ENCODE results near the gene CCDC192. TPM values are rescaled to one million over a fixed set of nuclear protein-coding genes. Genes with fewer than 3 reads are reported as not detected.
"Not testable (repeated sequence)": the region's sequence is repeated elsewhere in the genome, so short reads cannot be mapped to it uniquely, and the experiment has no call there.

Gene CCDC192
- total RNA-seq, 2 experiments from 2014 or later: not detected

DNA sequence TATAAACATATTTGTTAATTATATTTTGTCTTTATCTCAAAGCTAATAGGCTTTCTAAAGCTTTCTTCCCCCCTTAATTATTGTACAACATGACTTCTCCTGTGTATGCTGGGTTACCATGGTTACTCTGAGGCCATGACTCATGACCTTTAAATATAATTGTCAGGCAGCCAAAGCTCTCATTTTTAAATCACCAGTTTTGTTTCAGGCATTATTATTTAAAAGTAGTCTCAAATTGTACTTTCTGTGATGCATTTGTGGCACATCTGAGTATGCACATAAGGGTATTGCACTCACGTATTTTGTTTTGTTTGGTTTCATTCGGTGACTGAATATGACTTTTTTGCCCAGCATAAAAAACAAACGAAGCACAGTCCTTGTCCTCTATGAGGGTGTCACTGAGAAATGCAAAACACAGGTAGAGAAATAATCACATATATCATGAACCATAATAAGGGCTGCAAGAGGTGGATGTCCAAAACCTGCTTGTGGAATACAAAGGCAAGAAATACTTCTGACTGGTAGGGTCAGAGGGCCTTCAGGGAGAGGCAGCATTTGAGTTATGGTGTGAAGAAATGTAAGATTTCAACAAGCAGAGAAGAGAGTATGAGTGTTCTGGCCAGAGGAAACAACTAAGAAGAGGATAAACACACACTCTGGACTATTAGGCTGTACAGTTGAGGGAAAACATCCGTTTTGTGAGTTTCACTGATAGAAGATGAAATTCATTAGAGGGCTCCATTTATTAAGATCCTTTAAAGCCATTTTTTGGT, 2.1 kb downstream of the CCDC192 start:
- Mint-ChIP-seq H3K27ac (no peak overlapping the region), H3K4me1 (ENCODE audit: low read depth) (no peaks in the 10 kb centered on the region), H3K4me3 (no peak overlapping the region), H3K9me3 (ENCODE audit: insufficient read depth) (no peaks in the 10 kb centered on the region), H3K36me3 (ENCODE audit: low read depth) (no peaks in the 10 kb centered on the region), H3K27me3 (ENCODE audit: low read depth) (no peaks in the 10 kb centered on the region)
- ATAC-seq (no peak), DNase-seq (no peak)
- ChIA-PET CTCF (no interaction called here), POLR2A (no interaction called here)

DNA sequence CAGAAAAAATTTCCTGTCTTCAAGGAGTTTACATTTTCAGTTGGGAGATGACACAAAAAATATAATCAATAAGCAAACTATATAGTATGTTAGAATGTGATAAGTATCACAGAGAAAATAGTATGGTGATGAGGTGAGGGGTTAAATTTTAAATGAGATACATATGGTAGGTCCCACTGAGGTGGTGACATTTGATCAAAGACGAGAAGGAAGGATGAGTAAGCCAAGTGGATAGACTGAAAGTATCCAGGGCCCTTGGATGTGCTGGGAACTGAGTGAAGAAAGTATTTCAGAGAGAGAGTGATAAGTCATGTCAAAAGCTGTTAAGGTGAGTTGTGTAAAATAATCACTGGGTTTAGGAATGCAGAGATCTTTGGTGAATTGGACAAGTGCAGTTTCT, 3.5 kb downstream of the CCDC192 start:
- Mint-ChIP-seq H3K4me3 (no peak overlapping the region), H3K4me1 (ENCODE audit: low read depth) (no peaks in the 10 kb centered on the region), H3K27me3 (ENCODE audit: low read depth) (no peaks in the 10 kb centered on the region), H3K27ac (no peak overlapping the region), H3K9me3 (ENCODE audit: insufficient read depth) (no peaks in the 10 kb centered on the region), H3K36me3 (ENCODE audit: low read depth) (no peaks in the 10 kb centered on the region)
- ATAC-seq: no peak
- CTCF ChIA-PET: interaction anchor here (0.9 kb wide), 1 partner anchor 17 kb away, joined by 3 read pairs; no protein-coding TSS in a partner anchor
- POLR2A ChIA-PET: no interaction called here
- no peak for DNase-seq

DNA sequence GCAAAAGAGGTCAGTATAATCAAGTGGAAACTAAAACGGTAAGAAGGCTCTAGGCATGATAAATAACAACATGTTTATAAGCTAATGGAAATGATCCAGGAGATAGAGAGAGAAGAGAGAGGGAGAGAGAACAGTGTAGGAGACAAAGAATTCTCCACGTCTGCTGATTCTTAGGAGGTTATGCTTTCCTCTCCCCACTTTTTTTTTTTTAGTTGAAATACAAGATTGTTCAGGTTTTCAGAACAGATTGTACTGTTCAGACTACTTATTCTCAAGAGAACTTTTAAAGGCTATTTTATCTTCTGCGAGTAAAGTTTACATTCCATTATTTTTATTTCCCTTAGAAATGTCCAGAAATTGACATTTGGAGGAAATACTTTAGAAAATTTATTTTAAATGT, 4.0 kb downstream of the CCDC192 start:
- ATAC-seq (no peak), DNase-seq (no peak)
- Mint-ChIP-seq H3K27me3 (ENCODE audit: low read depth) (no peaks in the 10 kb centered on the region), H3K36me3 (ENCODE audit: low read depth) (no peaks in the 10 kb centered on the region), H3K4me3 (no peak overlapping the region), H3K4me1 (ENCODE audit: low read depth) (no peaks in the 10 kb centered on the region), H3K27ac (no peak overlapping the region), H3K9me3 (ENCODE audit: insufficient read depth) (no peaks in the 10 kb centered on the region)
- ChIA-PET CTCF (interaction anchor here (0.9 kb wide), 1 partner anchor 17 kb away, joined by 3 read pairs; no protein-coding TSS in a partner anchor), POLR2A (no interaction called here)

DNA sequence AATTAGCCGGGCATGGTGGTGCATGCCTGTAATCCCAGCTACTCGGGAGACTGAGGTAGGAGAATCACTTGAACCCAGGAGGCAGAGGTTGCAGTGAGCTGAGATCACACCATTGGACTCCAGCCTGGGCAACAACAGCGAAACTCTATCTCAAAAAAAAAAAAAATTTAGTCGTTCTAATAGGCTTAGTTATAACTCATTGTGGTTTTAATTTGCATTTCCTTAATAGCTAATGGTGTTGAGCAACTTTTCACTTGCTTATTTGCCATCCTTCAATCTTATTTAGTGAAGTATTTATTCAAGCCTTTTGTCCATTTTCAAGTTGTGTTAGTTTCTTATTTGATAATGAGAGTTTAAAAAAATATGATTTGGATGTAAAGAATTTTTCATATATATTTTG, 9.9 kb downstream of the CCDC192 start:
- H3K9me3 Mint-ChIP-seq (ENCODE audit: insufficient read depth); H3K4me1 Mint-ChIP-seq (ENCODE audit: low read depth); CTCF ChIA-PET; H3K27ac Mint-ChIP-seq; H3K36me3 Mint-ChIP-seq (ENCODE audit: low read depth); H3K4me3 Mint-ChIP-seq; POLR2A ChIA-PET; H3K27me3 Mint-ChIP-seq (ENCODE audit: low read depth); ATAC-seq; DNase-seq: not testable (repeated sequence)

DNA sequence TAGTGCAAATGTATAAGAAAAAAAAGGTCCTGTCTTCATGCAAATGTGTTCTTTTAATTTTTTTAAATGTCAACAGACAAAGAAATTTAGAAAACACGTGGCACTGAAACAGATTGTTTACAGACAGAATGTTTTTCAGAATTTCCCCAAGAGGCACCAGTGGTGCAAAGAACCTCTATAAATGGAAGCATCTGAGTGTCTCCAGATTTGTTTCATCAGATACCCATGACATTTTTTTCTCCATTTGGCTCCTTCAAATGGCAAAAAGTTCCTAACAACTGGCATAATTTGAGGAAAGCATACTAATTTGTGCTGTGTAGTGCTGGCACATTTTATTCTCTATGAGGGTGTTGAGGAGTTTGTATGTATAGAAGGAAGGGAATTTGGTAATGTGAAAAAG, 15.0 kb downstream of the CCDC192 start:
- Mint-ChIP-seq H3K4me1 (ENCODE audit: low read depth) (no peaks in the 10 kb centered on the region), H3K9me3 (ENCODE audit: insufficient read depth) (no peaks in the 10 kb centered on the region), H3K36me3 (ENCODE audit: low read depth) (no peaks in the 10 kb centered on the region), H3K27ac (no peak overlapping the region), H3K4me3 (no peak overlapping the region), H3K27me3 (ENCODE audit: low read depth) (no peaks in the 10 kb centered on the region)
- ATAC-seq (no peak), DNase-seq (no peak)
- POLR2A ChIA-PET: no interaction called here
- CTCF ChIA-PET: no interaction called here

DNA sequence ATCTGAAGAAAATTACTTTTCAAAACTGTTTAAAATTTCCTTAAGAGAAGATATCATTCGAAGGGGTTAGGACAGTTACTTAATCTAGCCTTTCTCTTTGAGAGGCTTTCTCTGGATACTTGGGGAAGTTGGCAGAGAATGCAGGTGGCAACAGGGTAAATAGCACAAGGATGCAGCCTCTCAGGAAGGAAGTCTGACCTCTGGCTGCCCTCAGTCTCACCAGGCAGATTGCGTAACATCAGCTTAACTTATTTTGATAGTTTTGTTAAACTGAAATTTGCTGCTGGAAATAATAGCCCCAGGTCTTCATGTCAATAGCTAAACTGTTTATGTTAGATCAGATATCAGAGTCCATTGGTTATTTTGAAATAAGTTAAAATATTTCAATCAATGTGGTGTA, 20.4 kb downstream of the CCDC192 start:
- Mint-ChIP-seq H3K4me1 (ENCODE audit: low read depth) (no peaks in the 10 kb centered on the region), H3K27ac (no peak overlapping the region), H3K36me3 (ENCODE audit: low read depth) (no peaks in the 10 kb centered on the region), H3K27me3 (ENCODE audit: low read depth) (no peaks in the 10 kb centered on the region), H3K9me3 (ENCODE audit: insufficient read depth) (no peaks in the 10 kb centered on the region), H3K4me3 (no peak overlapping the region)
- POLR2A ChIA-PET: no interaction called here
- no peak for DNase-seq
- ATAC-seq: no peak
- CTCF ChIA-PET: interaction anchor here (1.2 kb wide), 1 partner anchor 16 kb away, joined by 3 read pairs; no protein-coding TSS in a partner anchor

DNA sequence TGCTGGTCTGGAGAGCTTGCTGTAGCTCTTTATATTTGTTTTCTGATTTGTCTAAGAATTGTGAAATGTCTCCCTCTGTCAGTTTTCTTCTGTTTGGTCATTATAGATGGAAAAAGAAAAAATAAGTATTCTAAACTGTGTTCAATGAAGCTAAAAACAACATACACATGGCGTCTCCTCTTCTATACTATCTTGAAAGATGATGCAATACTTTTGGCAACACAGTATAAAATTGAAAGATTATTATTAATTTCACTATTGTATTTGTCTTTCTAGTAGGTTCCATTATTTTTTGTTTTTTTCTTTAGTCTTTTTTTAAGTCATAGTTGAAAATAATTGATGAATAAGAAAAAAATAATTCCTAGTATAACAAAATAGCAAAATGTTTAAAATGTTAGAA, 22.5 kb downstream of the CCDC192 start:
- no peaks in the 10 kb centered on the region for H3K27me3 Mint-ChIP-seq (ENCODE audit: low read depth)
- no peaks in the 10 kb centered on the region for H3K9me3 Mint-ChIP-seq (ENCODE audit: insufficient read depth)
- no peak overlapping the region for H3K27ac Mint-ChIP-seq
- no peak for ATAC-seq
- ChIA-PET POLR2A (no interaction called here), CTCF (no interaction called here)
- no peak for DNase-seq
- no peak overlapping the region for H3K4me3 Mint-ChIP-seq
- H3K36me3 Mint-ChIP-seq (ENCODE audit: low read depth): no peaks in the 10 kb centered on the region
- H3K4me1 Mint-ChIP-seq (ENCODE audit: low read depth): no peaks in the 10 kb centered on the region

DNA sequence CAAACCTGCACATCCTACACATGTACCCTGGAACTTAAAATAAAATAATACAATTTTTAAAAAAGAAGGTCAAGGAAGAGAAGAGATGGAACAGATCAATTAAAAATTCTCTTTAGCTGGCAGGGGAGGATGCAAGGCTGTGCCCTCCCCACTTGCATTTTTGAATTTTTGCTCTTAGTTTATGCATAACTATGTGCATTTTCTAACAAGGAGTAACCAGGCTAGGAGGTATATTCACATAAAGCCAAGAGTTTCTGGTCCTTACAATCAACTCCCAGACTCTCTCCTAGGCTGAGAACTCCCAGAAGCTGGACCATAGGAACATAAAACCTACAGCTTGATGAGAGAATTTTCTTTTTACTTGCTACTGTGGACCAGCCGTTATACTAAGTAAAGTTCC, 29.8 kb downstream of the CCDC192 start:
- no peak overlapping the region for H3K4me3 Mint-ChIP-seq
- no peak for DNase-seq
- H3K9me3 Mint-ChIP-seq (ENCODE audit: insufficient read depth): no peaks in the 10 kb centered on the region
- H3K27me3 Mint-ChIP-seq (ENCODE audit: low read depth): no peaks in the 10 kb centered on the region
- POLR2A ChIA-PET: no interaction called here
- H3K27ac Mint-ChIP-seq: no peak overlapping the region
- no peaks in the 10 kb centered on the region for H3K36me3 Mint-ChIP-seq (ENCODE audit: low read depth)
- CTCF ChIA-PET: no interaction called here
- ATAC-seq: no peak
- no peaks in the 10 kb centered on the region for H3K4me1 Mint-ChIP-seq (ENCODE audit: low read depth)

DNA sequence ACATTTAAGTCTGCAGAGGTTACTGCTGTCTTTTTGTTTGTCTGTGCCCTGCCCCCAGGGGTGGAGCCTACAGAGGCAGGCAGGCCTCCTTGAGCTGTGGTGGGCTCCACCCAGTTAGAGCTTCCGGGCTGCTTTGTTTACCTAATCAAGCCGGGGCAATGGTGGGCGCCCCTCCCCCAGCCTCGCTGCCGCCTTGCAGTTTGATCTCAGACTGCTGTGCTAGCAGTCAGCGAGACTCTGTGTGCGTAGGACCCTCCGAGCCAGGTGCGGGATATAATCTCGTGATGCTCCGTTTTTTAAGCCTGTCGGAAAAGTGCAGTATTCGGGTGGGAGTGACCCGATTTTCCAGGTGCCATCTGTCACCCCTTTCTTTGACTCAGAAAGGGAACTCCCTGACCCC, 36.2 kb downstream of the CCDC192 start:
- not testable (repeated sequence) for ATAC-seq

DNA sequence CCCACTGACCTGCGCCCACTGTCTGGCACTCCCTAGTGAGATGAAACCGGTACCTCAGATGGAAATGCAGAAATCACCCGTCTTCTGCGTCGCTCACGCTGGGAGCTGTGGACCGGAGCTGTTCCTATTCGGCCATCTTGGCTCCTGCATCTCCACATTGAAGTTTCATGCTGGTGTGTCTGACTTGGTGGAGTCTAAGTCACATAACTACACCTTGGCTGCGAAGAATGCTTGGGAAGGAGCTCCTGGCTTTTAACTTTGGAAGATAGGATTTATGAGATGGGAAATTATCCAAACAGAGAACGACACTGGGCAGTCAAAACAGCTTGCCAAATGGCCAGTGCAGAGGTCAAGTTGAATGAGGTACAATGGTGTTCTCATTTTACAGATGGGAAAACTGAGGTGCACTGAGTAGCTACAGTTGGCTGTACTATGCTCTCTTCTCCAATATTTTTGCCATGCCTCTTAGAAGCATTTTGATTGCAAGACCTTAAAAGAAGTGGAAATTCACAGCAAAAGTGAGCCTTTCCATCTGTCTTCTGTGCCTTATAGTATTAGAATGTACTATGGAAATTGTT, 36.7 kb downstream of the CCDC192 start:
- H3K4me1 Mint-ChIP-seq (ENCODE audit: low read depth): no peaks in the 10 kb centered on the region
- DNase-seq (no peak), ATAC-seq (no peak)
- H3K27me3 Mint-ChIP-seq (ENCODE audit: low read depth): no peaks in the 10 kb centered on the region
- H3K4me3 Mint-ChIP-seq: no peak overlapping the region
- POLR2A ChIA-PET: no interaction called here
- no peaks in the 10 kb centered on the region for H3K36me3 Mint-ChIP-seq (ENCODE audit: low read depth)
- no peaks in the 10 kb centered on the region for H3K9me3 Mint-ChIP-seq (ENCODE audit: insufficient read depth)
- CTCF ChIA-PET: no interaction called here
- H3K27ac Mint-ChIP-seq: no peak overlapping the region

More for the DNA sequence above, 36.2 kb downstream of the CCDC192 start:
- DNase-seq; CTCF ChIA-PET; H3K27ac Mint-ChIP-seq; H3K27me3 Mint-ChIP-seq (ENCODE audit: low read depth); H3K36me3 Mint-ChIP-seq (ENCODE audit: low read depth); H3K9me3 Mint-ChIP-seq (ENCODE audit: insufficient read depth); H3K4me1 Mint-ChIP-seq (ENCODE audit: low read depth); H3K4me3 Mint-ChIP-seq; POLR2A ChIA-PET: not testable (repeated sequence)

DNA sequence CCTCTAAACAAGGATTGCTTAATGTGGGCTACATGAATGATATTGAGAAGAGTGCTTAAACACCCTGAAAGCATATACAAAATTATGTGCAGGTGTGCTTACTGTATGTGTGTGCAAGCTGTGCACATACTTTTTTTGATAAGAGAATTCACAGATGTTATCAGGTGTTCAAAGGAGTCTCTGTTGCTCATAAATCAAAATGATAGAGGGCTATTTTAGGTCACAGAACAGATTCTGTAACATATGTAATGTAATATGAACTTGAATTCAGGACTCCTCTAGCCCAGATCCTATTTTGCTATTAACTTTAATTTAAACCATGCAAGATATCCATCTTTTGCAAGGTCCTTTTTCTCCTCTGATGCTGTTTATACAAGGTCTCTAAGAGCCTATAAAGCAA, 38.2 kb downstream of the CCDC192 start:
- ATAC-seq: no peak
- Mint-ChIP-seq H3K4me1 (ENCODE audit: low read depth) (no peaks in the 10 kb centered on the region), H3K27ac (no peak overlapping the region), H3K4me3 (no peak overlapping the region), H3K36me3 (ENCODE audit: low read depth) (no peaks in the 10 kb centered on the region), H3K9me3 (ENCODE audit: insufficient read depth) (no peaks in the 10 kb centered on the region), H3K27me3 (ENCODE audit: low read depth) (no peaks in the 10 kb centered on the region)
- POLR2A ChIA-PET: no interaction called here
- DNase-seq: no peak
- CTCF ChIA-PET: no interaction called here

DNA sequence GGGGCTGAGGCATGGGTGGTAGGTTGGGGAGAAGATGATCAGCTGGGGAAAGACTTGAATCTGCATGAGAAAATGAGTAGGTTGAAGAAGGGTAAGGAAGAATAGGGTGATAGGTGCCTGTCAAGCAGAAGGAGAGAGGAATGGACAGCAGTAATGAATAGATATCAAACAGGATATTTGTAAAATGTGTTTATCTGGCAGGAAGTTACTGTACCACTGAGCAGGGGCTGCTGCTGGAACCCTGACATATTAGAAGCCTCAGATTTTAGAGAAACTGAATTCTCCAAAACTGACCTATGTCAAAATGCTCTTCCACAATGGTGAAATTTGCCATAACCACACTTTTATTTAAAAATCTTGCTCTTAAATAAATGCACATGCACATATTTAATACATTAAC, 41.0 kb downstream of the CCDC192 start:
- Mint-ChIP-seq H3K4me1 (ENCODE audit: low read depth) (no peaks in the 10 kb centered on the region), H3K9me3 (ENCODE audit: insufficient read depth) (no peaks in the 10 kb centered on the region), H3K36me3 (ENCODE audit: low read depth) (no peaks in the 10 kb centered on the region), H3K27me3 (ENCODE audit: low read depth) (no peaks in the 10 kb centered on the region), H3K4me3 (no peak overlapping the region), H3K27ac (no peak overlapping the region)
- ChIA-PET POLR2A (no interaction called here), CTCF (no interaction called here)
- no peak for ATAC-seq
- DNase-seq: no peak

DNA sequence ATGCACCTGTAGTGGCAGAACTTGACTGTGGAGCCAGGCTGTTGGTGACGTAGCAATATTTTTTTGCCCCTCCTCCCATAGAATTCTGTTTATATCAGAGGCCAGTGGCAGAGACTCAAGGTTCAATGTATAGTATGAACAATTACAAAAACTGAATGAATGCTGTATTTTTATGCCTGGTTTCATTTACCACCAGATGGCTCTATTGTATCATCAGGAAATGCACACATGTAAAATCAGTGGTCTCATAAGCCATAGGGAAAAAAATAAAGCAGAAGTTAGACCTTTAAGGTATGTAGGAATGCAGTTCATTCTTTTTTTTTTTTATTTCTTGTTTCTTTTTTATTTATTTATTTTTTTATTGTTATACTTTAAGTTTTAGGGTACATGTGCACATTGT, 43.6 kb downstream of the CCDC192 start:
- Mint-ChIP-seq H3K27me3 (ENCODE audit: low read depth) (no peaks in the 10 kb centered on the region), H3K27ac (no peak overlapping the region)
- CTCF ChIA-PET: no interaction called here

More for the DNA sequence above, 43.6 kb downstream of the CCDC192 start:
- DNase-seq (no peak), ATAC-seq (no peak)
- H3K4me1 Mint-ChIP-seq (ENCODE audit: low read depth): no peaks in the 10 kb centered on the region
- no peaks in the 10 kb centered on the region for H3K36me3 Mint-ChIP-seq (ENCODE audit: low read depth)
- no peaks in the 10 kb centered on the region for H3K9me3 Mint-ChIP-seq (ENCODE audit: insufficient read depth)
- H3K4me3 Mint-ChIP-seq: no peak overlapping the region
- POLR2A ChIA-PET: no interaction called here

Measured in activated CD8-positive, alpha-beta T cell treated with anti-CD3 and anti-CD28 coated beads, Interleukin-2, amount 10 ng/mL, durations not matched to agents 7 days and 5 days (primary cell).